H1 (cell line): ENCODE measurements around the gene LRRC23. TPM values are rescaled to one million over a fixed set of nuclear protein-coding genes. Genes with fewer than 3 reads are reported as not detected.
A peak's percentile ranks its signal among the peaks of the same experiment; 100 is the strongest.

Source experiments
- ATF3 ChIP-seq: IDR thresholded peaks from 2 replicates; pipeline ENCODE4 v1.6.1; 2011; ENCODE audit warnings: low read depth, mild to moderate bottlenecking, low read length; ENCODE audit not compliant: insufficient read depth
- BACH1 ChIP-seq: IDR thresholded peaks from 2 replicates; pipeline ENCODE4 v1.6.1; 2012; ENCODE audit warnings: low read length, improper control_type of control experiment
- BRCA1 ChIP-seq: IDR thresholded peaks from 2 replicates; pipeline ENCODE4 v1.6.1; 2012; ENCODE audit warnings: low read depth, low read length, improper control_type of control experiment
- CTBP2 ChIP-seq: IDR thresholded peaks from 2 replicates; pipeline ENCODE4 v1.7.0; 2011; ENCODE audit warnings: borderline replicate concordance, mild to moderate bottlenecking, moderate library complexity, mixed read lengths, low read length; ENCODE audit not compliant: insufficient read depth, insufficient read length
- E2F6 ChIP-seq: IDR thresholded peaks from 2 replicates; pipeline ENCODE4 v1.6.1; 2012; ENCODE audit warnings: inconsistent platforms
- EP300 ChIP-seq, 2 experiments: IDR thresholded peaks; 1 replicate in 1 of 2; 2 replicates in 1 of 2; pipeline ENCODE4 v1.6.1; 2011 to 2012; ENCODE audit warnings: low read depth in 2 of 2, low read length in 2 of 2, mild to moderate bottlenecking in 2 of 2, borderline replicate concordance in 1 of 2, inconsistent platforms in 1 of 2, moderate library complexity in 1 of 2
- FOSL1 ChIP-seq: IDR thresholded peaks from 2 replicates; pipeline ENCODE4 v1.6.1; 2011; ENCODE audit warnings: mild to moderate bottlenecking, low read depth, low read length, moderate library complexity; ENCODE audit not compliant: insufficient read depth
- KDM4A ChIP-seq: IDR thresholded peaks from one replicate; pipeline ENCODE4 v1.7.1; 2012; ENCODE audit warnings: low read depth, mild to moderate bottlenecking, moderate library complexity, low read length, inconsistent platforms; ENCODE audit not compliant: severe bottlenecking
- MAFK ChIP-seq: IDR thresholded peaks from 2 replicates; pipeline ENCODE4 v1.6.1; 2012; ENCODE audit warnings: low read depth, mild to moderate bottlenecking, improper control_type of control experiment, low read length
- PHF8 ChIP-seq: fragments of 200-600 bp; sonication (generic); conservative IDR thresholded peaks from 2 replicates; pipeline ENCODE4 v1.7.1; 2012; ENCODE audit warnings: low read depth, mild to moderate bottlenecking, inconsistent platforms, low read length, moderate library complexity
- POLR2A ChIP-seq, 2 experiments: IDR thresholded peaks; 1 replicate in 1 of 2; 2 replicates in 1 of 2; pipeline ENCODE4 v1.6.1; 2011; ENCODE audit warnings: low read depth in 2 of 2, low read length in 2 of 2, mild to moderate bottlenecking in 2 of 2; ENCODE audit errors: control extremely low read depth in 1 of 2
- RBBP5 ChIP-seq: IDR thresholded peaks from 2 replicates; pipeline ENCODE4 v1.7.1; 2012; ENCODE audit warnings: low read depth, mild to moderate bottlenecking, inconsistent platforms, low read length, moderate library complexity, borderline replicate concordance
- SAP30 ChIP-seq: fragments of 300-600 bp; sonication (generic); IDR thresholded peaks from 2 replicates; pipeline ENCODE4 v1.7.1; 2012; ENCODE audit warnings: low read length, moderate library complexity, mild to moderate bottlenecking, inconsistent platforms; ENCODE audit not compliant: insufficient read depth, insufficient replicate concordance
- SIRT6 ChIP-seq: IDR thresholded peaks from one replicate; pipeline ENCODE4 v1.7.1; 2012; ENCODE audit warnings: low read length, inconsistent platforms
- SIX5 ChIP-seq: IDR thresholded peaks from 2 replicates; pipeline ENCODE4 v1.6.1; 2011; ENCODE audit warnings: mild to moderate bottlenecking, low read depth, low read length
- SRF ChIP-seq: IDR thresholded peaks from 2 replicates; pipeline ENCODE4 v1.6.1; 2011; ENCODE audit warnings: mild to moderate bottlenecking, low read depth, low read length, moderate library complexity
- SUZ12 ChIP-seq: fragments of 200-600 bp; sonication (generic); IDR thresholded peaks from 2 replicates; pipeline ENCODE4 v1.6.1; 2012; ENCODE audit warnings: mild to moderate bottlenecking, inconsistent platforms, low read length, moderate library complexity, mixed read lengths
- TAF7 ChIP-seq: optimal IDR thresholded peaks from 2 replicates; pipeline ENCODE3; 2011; ENCODE audit warnings: low read depth, mild to moderate bottlenecking, inconsistent platforms, low read length, moderate library complexity, borderline replicate concordance
- TCF12 ChIP-seq: IDR thresholded peaks from 2 replicates; pipeline ENCODE4 v1.6.1; 2011; ENCODE audit warnings: low read depth, mild to moderate bottlenecking, low read length
- TEAD4 ChIP-seq: IDR thresholded peaks from 2 replicates; pipeline ENCODE4 v1.6.1; 2012; ENCODE audit warnings: low read depth, low read length, inconsistent platforms, mixed read lengths
- YY1 ChIP-seq: IDR thresholded peaks from 2 replicates; pipeline ENCODE4 v1.6.1; 2011; ENCODE audit warnings: low read depth, mild to moderate bottlenecking, low read length
- polyA plus RNA-seq, 7 experiments: library from polyadenylated mRNA; depleted of rRNA in 3 of 7; stranded (reverse) in 5 of 7; unstranded in 2 of 7; fragments of >200 nt in 5 of 7; fragments of 200-250 nt in 2 of 7; gene quantifications; 1 replicate in 5 of 7; 2 replicates in 1 of 7; 4 replicates in 1 of 7; pipeline versions ENCODE4 v1.2.1 to v1.2.3, GENCODE V29; 2011 to 2013; ENCODE audit warnings: missing spikeins in 2 of 7, mixed read lengths in 2 of 7
- total RNA-seq: library from RNA; stranded (reverse); fragmentation: NEBNext Ultra II Directional; extraction: Animal tissue kit (Norgen Biotek cat#: 25700); gene quantifications from 2 replicates; pipeline ENCODE4 v1.2.1, GENCODE V29; 2021

Gene LRRC23
- total and polyA plus RNA-seq, 2 of the 8 experiments (the other 6 are each of a cell fraction or from before 2014, with no cell fraction given), result 2.5 to 3.6 TPM

GRCh38 chr12:6943722-6944380, 39.2 kb downstream of the LRRC23 start, which contains the start of the genes C12orf57 and RNU7-1 (continued):
- TF ChIP-seq TAF7, result peak; percentile 100
- TF ChIP-seq SIRT6, result no peak
- peak in 1 of 2 experiments; percentile 100; a peak in 2 of 3 replicates for TF ChIP-seq POLR2A (IDR thresholded peaks at IDR 0.05; ENCODE audit: control extremely low read depth in 1 of 2, low read depth in 2 of 2, low read length in 2 of 2)
- TF ChIP-seq RBBP5, result no peak; the same call in 1 of the 2 replicates
- peak; percentile 62 for TF ChIP-seq YY1
- TF ChIP-seq E2F6, result no peak
- no peak for TF ChIP-seq TEAD4
- peak; percentile 57; the same call in 1 of the 2 replicates for TF ChIP-seq MAFK
- peak; percentile 26; the same call in 1 of the 2 replicates for TF ChIP-seq BRCA1
- no peak for TF ChIP-seq CTBP2
- no peak for TF ChIP-seq BACH1
- TF ChIP-seq SRF, result no peak; the same call in 1 of the 2 replicates
- no peak for TF ChIP-seq KDM4A
- no peak; a peak in 1 of 3 replicates for TF ChIP-seq EP300 (IDR thresholded peaks at IDR 0.05; ENCODE audit: borderline replicate concordance in 1 of 2, low read depth in 2 of 2, low read length in 2 of 2)
- no peak for TF ChIP-seq ATF3
- TF ChIP-seq PHF8, result no peak; the same call in 1 of the 2 replicates
- no peak for TF ChIP-seq FOSL1
- 0 out of 2 replicates have a peak, but pooled peaks have one; percentile 49 for TF ChIP-seq TCF12
- TF ChIP-seq SUZ12, result no peak
- TF ChIP-seq SAP30, result peak; percentile 31
- no peak for TF ChIP-seq SIX5
